ENCODE data around the gene ZDHHC24.

Gene ZDHHC24

GRCh38 chr11:66567787-66568123 is 21.9 kb upstream of the ZDHHC24 start:
- DNase-seq (ENCODE audit: extremely low spot score, insufficient read length, low read depth) (no peak), FAIRE-seq (no peak)

GRCh38 chr11:66566221-66566620 is 20.4 kb upstream of the ZDHHC24 start:
- DNase-seq (ENCODE audit: extremely low spot score, insufficient read length, low read depth) (no peak), FAIRE-seq (no peak)

- FAIRE-seq: no peak
These were observed 19.1 kb upstream of the ZDHHC24 start for GRCh38 chr11:66564984-66565383.

GRCh38 chr11:66564538-66564937 is 18.7 kb upstream of the ZDHHC24 start:
- no peak for DNase-seq (ENCODE audit: extremely low spot score, insufficient read length, low read depth)
- no peak for FAIRE-seq

More at GRCh38 chr11:66564984-66565383, 19.1 kb upstream of the ZDHHC24 start:
- DNase-seq (ENCODE audit: extremely low spot score, insufficient read length, low read depth): no peak

- FAIRE-seq (no peak), DNase-seq (ENCODE audit: extremely low spot score, insufficient read length, low read depth) (no peak)
These were observed 18.0 kb upstream of the ZDHHC24 start for GRCh38 chr11:66563832-66564231.

- FAIRE-seq (no peak), DNase-seq (ENCODE audit: extremely low spot score, insufficient read length, low read depth) (no peak)
These were observed 17.2 kb upstream of the ZDHHC24 start for GRCh38 chr11:66562907-66563583.

- DNase-seq (ENCODE audit: extremely low spot score, insufficient read length, low read depth) (no peak), FAIRE-seq (no peak)
These were observed 16.4 kb upstream of the ZDHHC24 start for GRCh38 chr11:66562275-66562674.

GRCh38 chr11:66561975-66562248 is 16.1 kb upstream of the ZDHHC24 start:
- no peak for DNase-seq (ENCODE audit: extremely low spot score, insufficient read length, low read depth)

GRCh38 chr11:66561178-66561974 is 15.5 kb upstream of the ZDHHC24 start:
- FAIRE-seq (no peak), DNase-seq (ENCODE audit: extremely low spot score, insufficient read length, low read depth) (no peak)

More at GRCh38 chr11:66561975-66562248, 16.1 kb upstream of the ZDHHC24 start:
- no peak for FAIRE-seq

GRCh38 chr11:66559866-66560676 is 14.2 kb upstream of the ZDHHC24 start:
- DNase-seq (ENCODE audit: extremely low spot score, insufficient read length, low read depth): no peak
- no peak for FAIRE-seq

GRCh38 chr11:66559142-66559865 is 13.5 kb upstream of the ZDHHC24 start:
- DNase-seq (ENCODE audit: extremely low spot score, insufficient read length, low read depth) (no peak), FAIRE-seq (no peak)

GRCh38 chr11:66557733-66558326 is 12.0 kb upstream of the ZDHHC24 start:
- FAIRE-seq (no peak), DNase-seq (ENCODE audit: extremely low spot score, insufficient read length, low read depth) (no peak)

GRCh38 chr11:66556086-66556485 is 10.2 kb upstream of the ZDHHC24 start:
- DNase-seq (ENCODE audit: extremely low spot score, insufficient read length, low read depth) (no peak), FAIRE-seq (no peak)

GRCh38 chr11:66555416-66555815 is 9.6 kb upstream of the ZDHHC24 start:
- no peak for FAIRE-seq
- DNase-seq (ENCODE audit: extremely low spot score, insufficient read length, low read depth): no peak

GRCh38 chr11:66554602-66555001 is 8.8 kb upstream of the ZDHHC24 start:
- DNase-seq (ENCODE audit: extremely low spot score, insufficient read length, low read depth): no peak

GRCh38 chr11:66550887-66551286 is 5.0 kb upstream of the ZDHHC24 start:
- DNase-seq (ENCODE audit: extremely low spot score, insufficient read length, low read depth) (no peak), FAIRE-seq (no peak)

More at GRCh38 chr11:66554602-66555001, 8.8 kb upstream of the ZDHHC24 start:
- no peak for FAIRE-seq

- DNase-seq (ENCODE audit: extremely low spot score, insufficient read length, low read depth) (no peak), FAIRE-seq (no peak)
These were observed 3.8 kb upstream of the ZDHHC24 start for GRCh38 chr11:66549696-66550095.

GRCh38 chr11:66548774-66549630 is 3.2 kb upstream of the ZDHHC24 start:
- FAIRE-seq: no peak

GRCh38 chr11:66548041-66548440 is 2.2 kb upstream of the ZDHHC24 start:
- no peak for FAIRE-seq
- DNase-seq (ENCODE audit: extremely low spot score, insufficient read length, low read depth): no peak

More at GRCh38 chr11:66548774-66549630, 3.2 kb upstream of the ZDHHC24 start:
- DNase-seq (ENCODE audit: extremely low spot score, insufficient read length, low read depth): no peak

Data from GM18507 (cell line).